A549 (cell line): ENCODE data around the gene CABP4.

ENCODE experiments used
- CBX2 ChIP-seq: fragments of 200-600 bp; sonication (generic); IDR thresholded peaks from 2 replicates; pipeline ENCODE4 v1.6.1; 2016; ENCODE audit warnings: low read depth, mild to moderate bottlenecking, borderline replicate concordance
- EHMT2 ChIP-seq: fragments of 200-600 bp; sonication (generic); IDR thresholded peaks from 2 replicates; pipeline ENCODE4 v1.6.1; 2016; ENCODE audit warnings: antibody characterized with exemption, low read depth, mild to moderate bottlenecking, moderate library complexity
- FOSB ChIP-seq: fragments of 250-450 bp; sonication (Bioruptor Pico); IDR thresholded peaks from 2 replicates; pipeline ENCODE4 v1.5.0; 2020; ENCODE audit warnings: mild to moderate bottlenecking, moderate library complexity
- JUNB ChIP-seq: fragments of >200 bp; sonication (Bioruptor Twin); formaldehyde crosslinking; IDR thresholded peaks from 2 replicates; pipeline ENCODE4 v1.6.1; 2016
- KDM1A ChIP-seq: fragments of 200-600 bp; sonication (generic); IDR thresholded peaks from 2 replicates; pipeline ENCODE4 v1.6.1; 2016; ENCODE audit warnings: low read depth, mild to moderate bottlenecking
- POLR2A ChIP-seq: IDR thresholded peaks from 2 replicates; pipeline ENCODE4 v1.6.1; 2012; ENCODE audit warnings: mild to moderate bottlenecking, low read length
- POLR2AphosphoS2 ChIP-seq: conservative IDR thresholded peaks from 2 replicates; pipeline ENCODE4 v1.6.1; 2012; ENCODE audit warnings: low read length, improper control_type of control experiment, inconsistent platforms
- RAD21 ChIP-seq, 2 experiments: fragments of >200 bp in 1 of 2; sonication (Bioruptor Twin) in 1 of 2; formaldehyde crosslinking in 1 of 2; IDR thresholded peaks in 1 of 2; conservative IDR thresholded peaks in 1 of 2; 2 replicates in 1 of 2; 3 replicates in 1 of 2; pipeline ENCODE4 v1.6.1; 2012 to 2018; ENCODE audit warnings: inconsistent platforms in 1 of 2
- TFCP2L1 ChIP-seq: fragments of 250-450 bp; sonication (Bioruptor Pico); IDR thresholded peaks from 2 replicates; pipeline ENCODE4 v1.5.0; 2021; ENCODE audit warnings: mild to moderate bottlenecking
- ZFP36 ChIP-seq: fragments of 450-650 bp; IDR thresholded peaks from 2 replicates; pipeline ENCODE4 v1.6.1; 2014; ENCODE audit warnings: borderline replicate concordance; ENCODE audit not compliant: partially characterized antibody
- TF ChIP-seq, protein P1 (sequence below): fragments of >200 bp; sonication (Bioruptor Twin); formaldehyde crosslinking; IDR thresholded peaks from 3 replicates; pipeline ENCODE4 v1.5.1; 2016
- TF ChIP-seq, protein P2 (sequence below): IDR thresholded peaks from 2 replicates; pipeline ENCODE4 v1.6.1; 2012

DNA sequence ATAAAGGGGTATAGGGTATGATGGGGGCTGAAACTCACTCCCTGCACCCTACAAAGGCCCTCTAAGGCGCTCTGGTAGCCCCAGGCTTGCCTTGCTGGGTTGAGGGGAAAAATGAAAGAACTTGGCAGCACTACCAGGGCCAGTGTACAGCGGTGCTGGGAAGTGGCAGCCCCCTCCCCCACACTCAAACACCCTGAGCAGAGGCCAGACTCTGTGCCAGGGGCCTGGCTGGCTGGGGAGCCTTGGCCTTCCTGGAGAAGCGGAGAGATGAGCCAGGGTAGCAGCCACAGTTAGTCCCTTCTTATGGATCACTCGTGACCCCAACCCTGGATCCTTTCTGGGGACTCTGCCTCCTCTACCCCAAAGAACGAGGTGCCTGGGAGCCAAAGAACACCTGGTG, 11.2 kb downstream of the CABP4 start:
- no peak for TF ChIP-seq POLR2A
- TF ChIP-seq, protein P1, sequence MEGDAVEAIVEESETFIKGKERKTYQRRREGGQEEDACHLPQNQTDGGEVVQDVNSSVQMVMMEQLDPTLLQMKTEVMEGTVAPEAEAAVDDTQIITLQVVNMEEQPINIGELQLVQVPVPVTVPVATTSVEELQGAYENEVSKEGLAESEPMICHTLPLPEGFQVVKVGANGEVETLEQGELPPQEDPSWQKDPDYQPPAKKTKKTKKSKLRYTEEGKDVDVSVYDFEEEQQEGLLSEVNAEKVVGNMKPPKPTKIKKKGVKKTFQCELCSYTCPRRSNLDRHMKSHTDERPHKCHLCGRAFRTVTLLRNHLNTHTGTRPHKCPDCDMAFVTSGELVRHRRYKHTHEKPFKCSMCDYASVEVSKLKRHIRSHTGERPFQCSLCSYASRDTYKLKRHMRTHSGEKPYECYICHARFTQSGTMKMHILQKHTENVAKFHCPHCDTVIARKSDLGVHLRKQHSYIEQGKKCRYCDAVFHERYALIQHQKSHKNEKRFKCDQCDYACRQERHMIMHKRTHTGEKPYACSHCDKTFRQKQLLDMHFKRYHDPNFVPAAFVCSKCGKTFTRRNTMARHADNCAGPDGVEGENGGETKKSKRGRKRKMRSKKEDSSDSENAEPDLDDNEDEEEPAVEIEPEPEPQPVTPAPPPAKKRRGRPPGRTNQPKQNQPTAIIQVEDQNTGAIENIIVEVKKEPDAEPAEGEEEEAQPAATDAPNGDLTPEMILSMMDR: no peak
- no peak for TF ChIP-seq JUNB
- TF ChIP-seq TFCP2L1 (CRISPR knock-in tag): no peak
- no peak for TF ChIP-seq ZFP36
- TF ChIP-seq CBX2: no peak
- TF ChIP-seq, protein P2, sequence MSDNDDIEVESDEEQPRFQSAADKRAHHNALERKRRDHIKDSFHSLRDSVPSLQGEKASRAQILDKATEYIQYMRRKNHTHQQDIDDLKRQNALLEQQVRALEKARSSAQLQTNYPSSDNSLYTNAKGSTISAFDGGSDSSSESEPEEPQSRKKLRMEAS: no peak
- no peak for TF ChIP-seq EHMT2
- TF ChIP-seq KDM1A: no peak
- TF ChIP-seq POLR2AphosphoS2: no peak
- TF ChIP-seq RAD21 (conservative IDR thresholded peaks at IDR 0.05 in 1 of 2, IDR thresholded peaks at IDR 0.05 in 1 of 2): no peak
- no peak for TF ChIP-seq FOSB
